ENCODE data around the gene INSL4.

Gene INSL4

DNA sequence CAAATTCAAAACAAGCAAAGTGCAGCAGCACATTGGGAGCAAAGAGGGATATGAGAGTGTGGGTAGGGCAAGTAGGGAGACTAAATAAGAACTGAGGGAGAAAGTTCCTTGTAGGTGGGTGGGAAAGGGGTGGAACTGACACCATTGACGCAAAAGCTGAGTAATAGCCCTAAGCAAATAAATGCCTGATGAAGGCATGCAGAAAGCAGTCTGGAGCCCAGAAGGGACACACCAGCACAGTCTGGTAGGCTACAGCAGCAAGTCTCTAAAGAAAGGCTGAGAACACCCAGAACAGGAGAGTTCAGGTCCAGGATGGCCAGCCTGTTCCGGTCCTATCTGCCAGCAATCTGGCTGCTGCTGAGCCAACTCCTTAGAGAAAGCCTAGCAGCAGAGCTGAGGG lies at the start of gene INSL4:
INSL4 (plus strand) TSS at position 208 of the 400 bp plus-strand sequence; CDS start at position 313, 105 bp downstream.
- DNase-seq (ENCODE audit: low spot score) = no peak

DNA sequence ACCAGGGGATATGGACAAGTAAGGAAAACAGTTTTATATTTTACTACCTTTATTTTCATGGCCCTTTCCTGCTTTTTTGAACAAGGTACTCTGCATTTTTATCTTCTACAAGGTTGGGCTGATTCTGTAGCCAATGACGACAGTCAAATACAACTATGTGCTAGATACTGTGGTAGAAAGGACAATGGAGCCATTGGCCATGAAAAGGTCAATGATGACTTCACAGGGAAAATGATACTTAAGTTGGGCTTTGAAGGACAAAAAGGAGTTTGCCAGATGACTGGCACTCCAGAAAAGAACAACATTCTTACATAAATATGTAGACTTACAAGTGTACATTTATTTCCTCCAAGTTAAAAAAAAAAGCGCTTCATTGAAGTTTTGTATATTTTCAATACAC lies 46.4 kb upstream of the INSL4 start:
- no peak for DNase-seq (ENCODE audit: low spot score)

DNA sequence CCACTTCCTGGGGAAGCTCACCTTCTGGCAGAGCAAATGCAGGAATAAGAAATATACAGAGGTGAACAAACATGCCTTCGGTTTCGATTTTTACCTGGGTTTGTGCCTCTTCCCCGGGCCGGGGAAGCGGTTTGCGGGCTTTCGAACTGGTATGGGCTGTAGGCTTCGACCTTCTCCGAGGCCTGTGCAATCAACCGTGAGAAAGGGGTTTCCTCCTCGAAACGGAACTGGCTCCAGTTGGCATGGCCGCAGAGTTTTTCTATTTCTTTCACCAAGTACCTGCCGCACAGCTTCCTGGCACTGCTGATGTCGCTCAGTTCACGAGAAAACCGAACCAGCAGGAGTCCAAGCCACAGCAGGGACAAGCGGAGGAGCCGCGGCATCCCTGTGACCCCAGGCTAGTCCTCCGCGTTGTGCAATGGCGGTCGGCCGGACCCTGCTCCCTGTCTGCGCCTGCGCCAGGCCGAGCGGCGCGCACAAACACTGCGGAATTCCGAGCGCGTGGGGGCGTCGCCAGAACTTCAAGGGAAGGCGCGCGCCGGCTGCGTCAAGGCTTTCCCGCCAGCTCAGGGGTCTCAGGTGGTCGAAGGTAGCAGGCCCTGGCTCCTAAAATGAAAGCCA lies 45.9 kb upstream of the INSL4 start, which contains the start of gene INSL6:
INSL6 (minus strand) TSS at position 420 of the 621 bp plus-strand sequence; CDS start at position 383, 37 bp downstream.
- DNase-seq (ENCODE audit: low spot score) = no peak

DNA sequence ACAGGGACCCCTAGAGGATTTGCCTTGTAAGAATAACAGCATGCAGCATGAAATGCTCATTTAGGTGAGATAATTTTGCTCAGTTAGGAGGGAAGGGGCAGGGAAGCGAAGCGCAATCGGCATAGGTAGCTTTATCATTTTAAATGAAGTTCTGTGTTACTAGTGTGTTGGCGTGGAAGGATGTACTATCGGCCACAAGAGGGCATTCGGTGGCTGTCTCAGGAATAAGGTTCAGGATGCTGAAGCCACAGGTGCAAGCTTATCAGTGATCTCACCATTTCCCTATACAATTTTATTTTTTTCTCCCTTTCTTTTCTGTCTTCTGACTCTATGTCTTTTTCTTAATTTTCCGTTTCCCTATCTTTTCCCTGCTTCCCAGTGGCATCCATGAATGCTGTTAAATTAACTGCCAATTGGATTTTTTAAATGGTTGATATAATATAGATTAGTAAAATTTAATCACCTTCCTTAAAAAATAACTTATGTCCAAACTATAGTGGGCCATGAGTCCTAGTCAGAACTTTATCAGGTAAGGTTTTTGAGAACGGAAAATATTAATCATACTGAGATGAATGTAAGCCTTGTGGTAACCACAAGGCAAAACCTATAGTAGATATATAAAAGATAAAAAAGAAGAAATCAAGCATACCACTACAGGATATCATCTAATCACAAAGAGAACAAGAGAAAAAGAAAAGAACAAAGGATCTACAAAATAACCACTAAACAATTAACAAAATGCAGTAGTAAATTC lies 44.6 kb upstream of the INSL4 start:
- DNase-seq (ENCODE audit: low spot score) = peak; percentile 33

DNA sequence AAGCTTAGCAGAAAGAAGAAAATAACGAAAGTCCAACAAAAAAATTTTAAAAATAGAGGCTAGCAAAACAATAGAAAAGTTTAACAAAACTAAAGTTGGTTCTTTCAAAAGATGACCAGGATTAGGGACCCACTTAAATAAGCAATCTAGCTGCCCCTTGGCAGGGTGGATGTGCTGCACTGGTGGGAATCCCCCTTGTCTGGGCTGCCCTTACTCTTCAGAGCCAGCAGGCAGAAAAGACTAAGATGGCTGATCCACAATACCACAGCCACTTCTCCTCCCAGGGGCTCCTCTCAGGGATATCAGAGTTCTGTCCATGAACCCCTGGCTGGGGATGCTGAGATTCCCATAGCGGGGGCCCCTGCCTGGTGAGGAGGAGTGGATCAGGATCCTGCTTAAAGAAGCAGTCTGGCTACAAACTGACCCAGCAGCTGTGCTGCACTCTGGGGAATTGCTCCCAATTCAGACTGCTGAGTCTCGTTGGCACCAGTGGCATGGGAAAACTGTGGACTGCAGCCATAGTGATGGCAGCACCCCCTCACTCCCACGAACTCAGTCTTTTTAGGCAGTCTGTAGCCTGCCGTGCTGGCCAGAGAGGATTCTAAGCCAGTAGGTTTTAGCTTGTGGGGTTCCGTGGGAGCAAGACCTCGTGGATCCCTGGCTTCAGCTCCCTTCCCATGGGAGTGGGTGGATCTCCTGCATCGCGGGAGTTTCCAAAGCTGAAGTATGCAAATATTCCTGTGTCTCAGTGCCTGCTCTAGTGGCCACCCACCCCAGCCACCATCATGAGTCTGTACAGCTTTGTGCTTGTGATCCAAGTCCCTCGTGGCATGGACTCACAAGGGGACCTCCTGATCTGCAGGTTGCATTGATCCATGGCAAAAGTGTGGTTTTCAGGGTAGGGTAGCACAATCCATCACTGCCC lies 42.9 kb upstream of the INSL4 start:
- DNase-seq (ENCODE audit: low spot score) = no peak

DNA sequence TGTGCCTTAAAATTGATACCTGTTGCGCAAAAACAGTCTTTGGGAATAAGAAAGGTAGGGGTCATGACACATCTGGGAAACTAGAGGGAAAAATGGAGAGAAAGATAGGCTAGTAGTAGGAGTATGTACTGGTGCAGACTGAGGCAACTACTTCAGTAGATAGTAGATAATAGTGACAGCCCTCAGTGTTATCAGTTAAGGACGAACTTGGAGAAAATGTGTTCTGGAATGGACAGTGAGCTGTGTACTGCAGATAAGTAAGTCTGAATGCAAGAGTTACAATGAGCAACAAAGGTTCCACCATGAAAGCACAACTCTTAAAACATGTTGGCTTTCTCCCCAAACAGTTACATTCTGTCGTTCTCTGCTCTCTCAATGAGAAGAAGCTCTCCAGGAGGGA lies 39.2 kb upstream of the INSL4 start:
- no peak for DNase-seq (ENCODE audit: low spot score)

DNA sequence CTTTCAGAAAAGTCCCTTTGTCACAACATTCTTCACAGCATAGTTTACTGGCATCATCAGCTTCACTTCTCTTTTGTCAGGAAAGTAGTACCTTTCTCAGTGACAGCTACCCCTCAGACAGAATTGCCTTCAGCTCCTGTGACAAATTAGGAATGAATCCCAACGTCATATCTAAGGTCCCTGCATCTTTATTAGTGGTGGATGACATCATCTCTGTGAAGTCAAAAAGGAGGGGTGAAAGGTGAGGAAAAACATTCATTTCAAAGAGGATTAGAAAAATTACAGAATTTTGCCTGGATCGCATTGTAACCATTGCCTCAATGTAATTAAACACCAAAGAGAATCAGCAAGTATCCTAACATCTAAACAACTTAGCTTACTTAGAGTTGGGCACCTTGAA lies 37.9 kb upstream of the INSL4 start:
- DNase-seq (ENCODE audit: low spot score) = no peak

DNA sequence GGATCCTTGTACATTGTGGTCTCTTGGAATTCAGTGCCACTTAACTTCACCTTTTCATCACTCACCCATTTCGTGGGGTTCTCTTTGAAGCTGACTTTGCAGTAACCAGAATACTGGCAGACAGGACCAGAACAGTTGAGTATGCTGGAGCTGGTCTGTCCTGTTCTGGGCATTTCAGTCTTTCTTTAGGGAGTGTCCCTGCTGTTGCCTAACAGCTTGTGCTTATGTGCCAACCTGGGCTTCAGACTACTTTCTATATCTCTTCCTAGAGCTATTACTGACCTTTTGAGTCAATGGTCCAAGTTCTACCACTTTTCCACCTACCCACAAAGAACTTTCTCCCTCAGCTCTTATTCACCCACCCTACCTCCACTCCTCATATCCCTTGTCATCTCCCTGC lies 35.8 kb upstream of the INSL4 start:
- no peak for DNase-seq (ENCODE audit: low spot score)

DNA sequence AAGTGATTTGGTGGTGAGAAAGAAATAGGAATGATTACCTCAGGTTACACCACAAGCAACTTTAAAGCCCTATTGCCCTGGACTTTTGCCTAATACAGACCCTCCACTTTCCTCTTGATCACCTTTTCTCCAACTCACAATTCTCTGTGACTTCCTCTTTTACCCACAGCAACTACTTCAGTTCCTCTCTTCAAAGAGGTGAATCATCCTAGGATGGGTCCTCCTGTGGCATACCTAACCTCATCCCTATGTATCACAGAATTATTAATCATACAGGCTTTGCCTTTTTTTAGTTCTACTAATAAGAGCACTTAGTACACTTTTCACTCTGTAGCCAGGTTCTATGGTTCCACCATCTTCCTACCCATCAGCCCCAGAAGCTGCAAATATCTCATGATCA lies 26.1 kb upstream of the INSL4 start:
- no peak for DNase-seq (ENCODE audit: low spot score)

DNA sequence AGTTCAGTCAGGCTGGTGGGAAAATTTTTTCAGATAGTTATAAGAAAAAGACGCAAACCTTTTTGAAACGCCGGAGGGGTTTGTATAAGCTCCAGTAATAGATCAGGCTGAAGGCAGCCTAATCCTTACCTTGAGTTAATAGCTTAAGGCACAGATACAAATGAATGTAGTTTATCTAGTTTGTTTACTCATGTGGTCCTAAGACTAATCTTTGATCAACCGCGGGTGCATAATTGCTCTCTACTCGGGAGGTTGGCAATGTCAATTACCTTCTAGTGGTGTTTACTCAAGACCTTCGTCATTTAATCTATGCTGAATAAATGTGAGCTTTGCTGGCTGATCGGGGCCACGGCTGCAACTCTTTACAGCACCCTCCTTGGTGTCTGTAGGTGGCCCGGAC lies 665 bp upstream of the INSL4 start:
- no peak for DNase-seq (ENCODE audit: low spot score)

DNA sequence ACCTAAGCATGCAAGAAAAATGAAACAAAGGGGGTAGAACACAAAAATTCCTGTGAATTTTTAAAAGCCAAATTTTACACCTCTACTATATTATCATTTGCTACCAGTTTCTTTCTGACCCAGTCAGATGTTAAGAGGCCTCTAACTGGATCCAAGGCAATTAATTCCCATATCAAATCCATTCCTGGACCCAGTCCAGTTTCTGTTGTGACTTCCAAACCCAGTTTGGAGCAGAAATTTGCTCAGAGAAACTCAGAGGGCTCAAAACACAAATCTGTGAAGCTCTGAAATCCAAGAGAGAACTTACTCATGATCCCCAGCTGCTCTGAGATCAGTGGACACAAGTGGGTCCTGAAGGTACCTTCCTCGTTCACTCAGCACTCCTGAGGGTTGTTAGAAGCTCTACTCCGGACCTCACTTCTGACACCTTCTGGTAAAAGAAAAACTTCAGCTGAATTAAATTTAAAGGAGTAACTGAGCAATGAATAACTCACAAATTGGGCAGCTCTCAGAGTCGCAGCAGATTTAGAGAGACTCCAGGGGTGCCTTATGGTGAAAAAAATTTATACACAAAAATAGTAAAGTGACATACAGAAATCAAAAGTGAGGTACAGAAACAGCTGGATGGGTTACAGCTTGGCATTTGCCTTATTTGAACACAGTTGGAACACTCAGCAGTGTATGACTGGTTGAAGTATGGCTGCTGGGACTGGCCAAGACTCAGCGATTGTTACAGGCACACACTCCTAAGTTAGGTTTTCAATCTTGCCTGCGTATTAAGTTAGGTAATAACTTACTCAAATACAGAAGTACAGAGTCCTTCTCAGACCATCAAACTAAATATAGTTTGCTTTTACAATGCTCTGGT lies 32.4 kb downstream of the INSL4 start:
- no peak for DNase-seq (ENCODE audit: low spot score)

DNA sequence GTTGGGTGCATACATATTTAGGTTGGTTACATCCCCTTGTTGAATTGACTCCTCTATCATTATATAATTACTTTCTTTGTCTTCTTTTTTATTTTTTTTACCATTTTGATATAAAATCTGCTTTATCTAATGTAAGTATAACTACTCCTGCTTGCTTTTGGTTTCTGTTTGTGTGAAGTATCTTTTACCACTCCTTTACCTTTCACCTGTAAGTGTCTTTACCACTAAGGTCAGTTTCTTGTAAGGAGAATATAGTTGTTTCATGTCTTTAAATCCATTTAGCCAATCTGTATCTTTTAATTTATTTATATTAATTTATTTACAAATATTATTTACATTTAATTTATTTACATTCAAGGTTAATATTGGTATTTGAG lies 33.0 kb downstream of the INSL4 start:
- no peak for DNase-seq (ENCODE audit: low spot score)

DNA sequence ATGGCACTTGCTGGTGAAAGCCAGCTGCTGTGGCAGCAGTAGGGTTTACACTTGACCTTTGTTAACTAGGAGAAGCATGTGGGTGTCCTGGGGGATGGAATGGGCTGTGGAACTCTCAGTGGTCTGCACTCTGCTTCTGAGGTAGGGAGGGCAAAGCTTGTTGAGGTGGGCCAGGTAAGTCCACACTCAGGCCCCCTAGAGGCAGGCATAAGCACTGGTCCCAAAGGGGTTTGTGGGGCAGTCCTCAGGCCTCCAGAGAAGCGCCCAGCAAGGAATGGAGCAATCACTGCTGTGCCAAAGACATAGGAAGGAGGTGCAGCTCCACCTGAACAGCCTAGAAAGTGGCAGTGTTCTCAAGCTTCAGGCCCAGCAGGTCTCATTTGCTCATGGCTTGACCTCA lies 34.7 kb downstream of the INSL4 start:
- no peak for DNase-seq (ENCODE audit: low spot score)

DNA sequence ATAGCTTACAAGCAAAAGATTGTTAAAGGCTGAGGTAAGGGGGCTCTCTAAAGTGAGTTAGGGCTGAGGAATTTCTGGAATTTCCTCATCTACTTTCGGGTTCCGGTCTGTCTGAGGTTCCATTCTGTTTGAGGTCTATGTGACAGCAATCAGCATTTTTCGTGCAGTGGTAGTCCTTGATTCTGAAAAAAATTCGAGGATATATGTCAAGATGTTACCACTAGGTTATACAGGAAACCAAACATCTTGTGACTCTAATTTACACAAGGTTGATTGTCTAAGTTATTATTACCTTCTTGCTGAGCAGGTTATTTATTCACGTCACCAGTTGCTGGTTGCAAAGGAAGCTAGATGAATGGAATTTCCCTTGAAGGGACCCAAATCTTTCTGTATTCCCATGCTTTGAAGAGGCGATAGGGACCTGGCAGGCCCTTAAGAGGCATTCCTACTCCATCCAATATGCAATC lies 38.1 kb downstream of the INSL4 start:
- no peak for DNase-seq (ENCODE audit: low spot score)

DNA sequence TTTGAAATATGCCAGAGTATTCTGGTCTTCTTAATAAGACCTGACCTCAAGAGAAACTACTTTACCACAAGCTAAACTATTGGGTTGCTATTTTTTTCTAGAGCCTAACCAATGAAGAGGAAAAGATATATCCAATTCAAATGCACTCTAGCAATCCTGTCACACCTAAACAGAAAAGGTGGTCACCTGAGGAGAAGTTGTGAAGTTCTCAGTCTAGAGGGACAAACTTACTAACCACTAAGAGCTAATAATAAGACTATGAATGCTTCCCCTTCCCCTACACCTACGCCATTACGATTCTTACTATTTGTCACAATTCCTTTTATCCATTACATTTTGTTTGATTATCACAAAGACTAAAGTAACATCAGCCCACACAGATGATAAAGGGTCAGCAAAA lies 43.6 kb downstream of the INSL4 start:
- DNase-seq (ENCODE audit: low spot score) = no peak

DNA sequence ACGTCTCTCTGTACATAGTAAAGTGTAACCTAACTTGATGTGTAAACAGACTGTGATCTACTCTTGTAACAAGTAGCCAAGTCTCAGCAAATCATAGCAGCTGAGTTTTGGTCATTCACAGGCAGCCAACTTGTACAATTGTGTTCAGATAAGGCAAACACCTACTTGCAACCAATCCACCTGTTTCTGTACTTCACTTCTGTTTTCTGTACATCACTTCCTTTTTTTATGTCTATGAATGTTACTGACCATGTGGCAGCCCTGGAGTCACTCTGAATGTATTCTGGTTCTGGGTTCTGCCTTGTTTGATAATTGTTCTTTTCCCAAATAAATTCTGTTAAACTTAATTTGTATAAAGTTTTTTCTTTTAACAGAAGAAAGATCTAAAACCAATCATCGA lies 47.3 kb downstream of the INSL4 start:
- no peak for DNase-seq (ENCODE audit: low spot score)

Data from globus pallidus (tissue), 1 donor.